GM12878 (cell line): ENCODE measurements around the gene WDR53. TPM values are rescaled to one million over a fixed set of nuclear protein-coding genes. Genes with fewer than 3 reads are reported as not detected.

Source experiments
- CEBPB ChIP-seq, 2 experiments: fragments of 150-350 bp in 1 of 2; IDR thresholded peaks; 2 replicates each; pipeline ENCODE4 v1.6.1; 2012 to 2014; ENCODE audit warnings: low read depth in 2 of 2, low read length in 2 of 2, borderline replicate concordance in 1 of 2, inconsistent platforms in 1 of 2
- FOXK2 ChIP-seq: fragments of 450-650 bp; IDR thresholded peaks from 2 replicates; pipeline ENCODE4 v1.6.1; 2017; ENCODE audit warnings: mild to moderate bottlenecking, moderate library complexity
- JUNB ChIP-seq: IDR thresholded peaks from 2 replicates; pipeline ENCODE4 v1.6.1; 2016; ENCODE audit warnings: antibody characterized with exemption, mild to moderate bottlenecking
- MEF2B ChIP-seq: fragments of 450-650 bp; IDR thresholded peaks from 2 replicates; pipeline ENCODE4 v1.6.1; 2018; ENCODE audit warnings: mild to moderate bottlenecking, moderate library complexity; ENCODE audit not compliant: partially characterized antibody, poor library complexity, severe bottlenecking
- MLLT1 ChIP-seq: fragments of 450-650 bp; IDR thresholded peaks from 2 replicates; pipeline ENCODE4 v1.6.1; 2016; ENCODE audit warnings: mild to moderate bottlenecking
- NR2C1 ChIP-seq: fragments of 450-650 bp; IDR thresholded peaks from 2 replicates; pipeline ENCODE4 v1.6.1; 2017; ENCODE audit warnings: antibody characterized with exemption, mild to moderate bottlenecking, moderate library complexity
- PBX3 ChIP-seq: IDR thresholded peaks from 2 replicates; pipeline ENCODE4 v1.6.1; 2011; ENCODE audit warnings: mild to moderate bottlenecking, low read depth, low read length, moderate library complexity; ENCODE audit not compliant: insufficient replicate concordance
- PKNOX1 ChIP-seq: fragments of 450-650 bp; IDR thresholded peaks from 2 replicates; pipeline ENCODE4 v1.6.1; 2016; ENCODE audit warnings: mild to moderate bottlenecking
- POU2F2 ChIP-seq: IDR thresholded peaks from 3 replicates; pipeline ENCODE4 v1.6.1; 2011; ENCODE audit warnings: low read depth, mild to moderate bottlenecking, low read length, borderline replicate concordance
- PRDM15 ChIP-seq: fragments of 450-650 bp; formaldehyde crosslinking; IDR thresholded peaks from 2 replicates; pipeline ENCODE4 v1.4.0; 2020; ENCODE audit warnings: mild to moderate bottlenecking, moderate library complexity
- RAD21 ChIP-seq: IDR thresholded peaks from 2 replicates; pipeline ENCODE4 v1.6.1; 2011; ENCODE audit warnings: mild to moderate bottlenecking, low read depth, low read length, moderate library complexity; ENCODE audit not compliant: insufficient read depth
- RAD51 ChIP-seq: fragments of 450-650 bp; IDR thresholded peaks from 2 replicates; pipeline ENCODE4 v1.6.1; 2016; ENCODE audit warnings: moderate library complexity, mild to moderate bottlenecking, inconsistent platforms
- RUNX3 ChIP-seq: IDR thresholded peaks from 2 replicates; pipeline ENCODE4 v1.6.1; 2012; ENCODE audit warnings: low read length, inconsistent platforms
- SMC3 ChIP-seq: IDR thresholded peaks from 2 replicates; pipeline ENCODE4 v1.6.1; 2011; ENCODE audit warnings: low read length, improper control_type of control experiment, borderline replicate concordance
- SREBF2 ChIP-seq: IDR thresholded peaks from 2 replicates; pipeline ENCODE4 v1.6.1; 2012; ENCODE audit warnings: mild to moderate bottlenecking, low read length
- STAT1 ChIP-seq: fragments of 450-650 bp; conservative IDR thresholded peaks from 2 replicates; pipeline ENCODE4 v1.6.1; 2014; ENCODE audit warnings: antibody characterized with exemption, mild to moderate bottlenecking
- TARDBP ChIP-seq: IDR thresholded peaks from 2 replicates; pipeline ENCODE4 v1.6.1; 2016; ENCODE audit warnings: borderline replicate concordance
- TCF3 ChIP-seq: IDR thresholded peaks from 2 replicates; pipeline ENCODE4 v1.6.1; 2012; ENCODE audit warnings: low read depth, mild to moderate bottlenecking, low read length, borderline replicate concordance; ENCODE audit not compliant: insufficient read depth
- ZBTB33 ChIP-seq: fragments of 450-650 bp; IDR thresholded peaks from 2 replicates; pipeline ENCODE4 v1.6.1; 2017; ENCODE audit warnings: mild to moderate bottlenecking
- ZNF217 ChIP-seq: fragments of 450-650 bp; IDR thresholded peaks from 2 replicates; pipeline ENCODE4 v1.6.1; 2017; ENCODE audit warnings: antibody characterized with exemption, mild to moderate bottlenecking
- polyA plus RNA-seq, 11 experiments: library from polyadenylated mRNA; depleted of rRNA in 4 of 11; unstranded in 6 of 11; stranded (reverse) in 5 of 11; fragments of >200 nt; fragmentation: Nextera tagmentation in 4 of 11; fragmentation: Illumina TruSeq in 1 of 11; extraction: Ambion mirVana in 4 of 11; extraction: Trizol in 1 of 11; gene quantifications; 1 replicate in 1 of 11; 2 replicates in 10 of 11; pipeline versions ENCODE4 v1.2.1 to v1.2.3, GENCODE V29; 2011 to 2016; ENCODE audit warnings: inconsistent platforms in 2 of 11, missing spikeins in 2 of 11, low read depth in 1 of 11
- total RNA-seq, 4 experiments: library from RNA; depleted of rRNA in 3 of 4; stranded (reverse); fragments of >200 nt in 3 of 4; fragmentation: Illumina TruSeq in 1 of 4; extraction: Trizol in 1 of 4; gene quantifications; 2 replicates each; pipeline versions ENCODE4 v1.2.1 to v1.2.3, GENCODE V29; 2013 to 2021

WDR53 gene
- total and polyA plus RNA-seq, 10 of the 15 experiments (the other 5 are each of a cell fraction or from before 2014, with no cell fraction given): 7.7 to 20.3 (median 15.7) TPM

DNA sequence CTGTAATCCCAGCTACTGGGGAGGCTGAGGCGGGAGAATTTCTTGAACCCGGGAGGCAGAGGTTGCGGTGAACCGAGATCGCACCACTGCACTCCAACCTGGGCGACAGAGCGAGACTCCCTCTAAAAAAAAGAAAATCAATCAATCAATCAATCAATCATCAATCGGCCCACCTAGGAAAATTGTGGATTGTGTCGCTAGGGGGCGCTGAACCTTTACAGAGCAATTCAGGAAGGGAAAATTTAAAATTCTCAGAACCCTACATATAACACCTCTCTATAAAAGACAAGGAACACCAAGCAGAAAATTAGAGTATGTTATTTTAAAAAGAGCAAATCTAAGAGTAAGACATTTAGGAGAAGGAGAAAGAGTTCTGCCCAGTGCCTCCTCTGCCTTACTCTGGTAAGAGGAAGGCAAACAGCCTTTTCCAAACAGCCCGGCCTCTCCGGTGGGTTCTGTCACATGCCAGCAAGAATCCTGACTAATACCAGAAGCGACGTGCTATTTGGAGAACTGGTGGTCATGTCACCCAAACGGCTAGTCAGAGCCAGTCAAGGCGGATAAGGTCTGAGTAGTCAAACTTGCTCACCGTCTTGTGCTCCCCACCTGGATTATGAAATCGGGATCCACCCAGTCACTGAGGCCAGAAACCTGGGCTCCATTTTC is 30.9 kb downstream of the WDR53 start (continued):
- no peak for TF ChIP-seq PRDM15 (CRISPR knock-in tag)
- TF ChIP-seq POU2F2: no peak
- no peak for TF ChIP-seq CEBPB (IDR thresholded peaks at IDR 0.05; ENCODE audit: borderline replicate concordance in 1 of 2, low read depth in 2 of 2, low read length in 2 of 2)
- TF ChIP-seq FOXK2: no peak
- no peak for TF ChIP-seq ZBTB33
- peak; percentile 87 for TF ChIP-seq PKNOX1
- TF ChIP-seq TCF3: no peak
- no peak for TF ChIP-seq NR2C1
- TF ChIP-seq RUNX3: no peak
- no peak for TF ChIP-seq MEF2B
- no peak for TF ChIP-seq RAD51
- peak; percentile 71 for TF ChIP-seq PBX3
- no peak for TF ChIP-seq TARDBP
- no peak for TF ChIP-seq ZNF217
- TF ChIP-seq JUNB: no peak
- TF ChIP-seq MLLT1: no peak
- TF ChIP-seq STAT1: no peak
- TF ChIP-seq RAD21: peak; percentile 69
- TF ChIP-seq SMC3: peak; percentile 42; the same call in 1 of the 2 replicates
- TF ChIP-seq SREBF2: no peak
